Stimulated activated CD4-positive, alpha-beta T cell treated with anti-CD3 and anti-CD28 coated beads, Interleukin-2, amount 100 ng/mL, for 48 hours (primary cell): Measurements from ENCODE around the gene SLC1A4.
"Not testable (repeated sequence)": the region's sequence is repeated elsewhere in the genome, so short reads cannot be mapped to it uniquely, and the experiment has no call there.

Experiments
- DNase-seq, 2 donors: peaks; one replicate each; pipeline ENCODE4 v3.0.0-alpha.2; 2020

SLC1A4 gene

DNA sequence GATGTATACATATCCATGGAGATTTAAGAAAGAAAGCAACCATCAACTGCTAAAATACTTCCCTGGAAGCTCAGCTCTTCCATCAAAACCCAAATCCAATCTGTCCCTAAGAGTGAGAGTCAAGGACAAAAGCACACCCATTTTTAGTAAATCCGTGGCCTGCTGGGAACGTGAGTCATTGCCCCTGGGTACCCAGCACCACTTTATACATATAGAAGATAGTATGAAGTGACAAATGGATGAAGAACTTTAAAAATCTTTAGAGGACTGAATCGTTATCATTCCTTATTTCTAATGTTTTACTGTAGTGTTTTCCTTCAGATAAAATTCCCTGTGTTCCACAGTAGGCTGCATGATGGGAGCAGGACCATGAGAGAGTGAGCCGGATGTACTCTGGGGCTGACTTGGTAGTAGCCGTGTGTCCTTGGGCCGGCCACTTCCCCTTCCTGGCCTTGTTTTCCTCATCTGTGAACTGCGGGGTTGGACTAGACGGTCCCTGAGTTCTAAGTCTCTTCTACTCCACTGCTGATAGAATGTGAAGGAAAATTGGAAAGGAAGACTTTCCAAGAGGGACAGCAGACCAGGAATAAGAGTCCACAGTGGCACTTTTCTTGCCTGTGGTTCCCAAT lies 38.5 kb downstream of the SLC1A4 start:
- no peak for DNase-seq

DNA sequence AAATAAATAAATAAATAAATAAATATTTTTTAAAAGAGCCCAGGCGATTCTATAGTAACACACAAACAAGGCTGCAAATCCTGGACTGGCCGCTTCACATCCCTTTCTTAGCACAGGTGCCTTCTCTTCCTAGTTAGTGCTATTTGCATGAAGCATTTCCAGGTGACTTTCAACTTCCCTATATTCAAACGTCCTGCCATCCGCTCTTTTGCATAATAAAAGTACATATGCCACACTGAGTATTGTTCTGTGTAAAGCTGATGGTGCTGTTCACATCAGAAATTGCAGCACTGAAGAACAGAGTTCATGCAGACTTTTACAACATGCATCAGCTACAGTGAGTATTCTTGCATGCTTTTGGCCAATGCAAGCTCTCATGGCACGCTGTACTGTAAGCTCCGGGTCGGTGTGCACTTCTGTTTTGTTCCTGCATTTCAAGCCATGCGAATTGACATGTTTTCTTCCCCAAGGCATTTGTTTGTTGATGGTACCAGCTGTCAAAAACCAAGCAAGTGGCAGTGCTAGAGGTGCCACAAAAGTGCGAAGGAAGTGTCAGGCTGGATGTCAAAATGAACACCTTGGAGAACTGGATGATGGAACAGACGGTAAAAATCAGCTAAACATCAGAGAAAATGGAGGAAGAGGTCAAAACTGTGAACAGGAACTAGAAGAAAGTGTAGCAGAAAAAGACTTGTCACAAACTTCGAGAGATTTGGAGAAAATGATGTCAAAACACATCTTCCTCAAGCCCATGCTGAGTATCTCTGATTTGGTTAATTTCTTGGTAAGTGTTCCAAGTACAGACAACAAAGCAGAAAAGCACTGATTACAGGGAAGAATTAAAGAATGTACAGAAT lies 41.5 kb downstream of the SLC1A4 start:
- no peak for DNase-seq

- no peak for DNase-seq
These were observed 42.3 kb downstream of the SLC1A4 start for GRCh38 chr2:65031341-65032018.

- no peak for DNase-seq
These were observed 43.1 kb downstream of the SLC1A4 start for GRCh38 chr2:65032019-65032975.

GRCh38 chr2:65033178-65033577 lies 44.0 kb downstream of the SLC1A4 start:
- DNase-seq = no peak

DNA sequence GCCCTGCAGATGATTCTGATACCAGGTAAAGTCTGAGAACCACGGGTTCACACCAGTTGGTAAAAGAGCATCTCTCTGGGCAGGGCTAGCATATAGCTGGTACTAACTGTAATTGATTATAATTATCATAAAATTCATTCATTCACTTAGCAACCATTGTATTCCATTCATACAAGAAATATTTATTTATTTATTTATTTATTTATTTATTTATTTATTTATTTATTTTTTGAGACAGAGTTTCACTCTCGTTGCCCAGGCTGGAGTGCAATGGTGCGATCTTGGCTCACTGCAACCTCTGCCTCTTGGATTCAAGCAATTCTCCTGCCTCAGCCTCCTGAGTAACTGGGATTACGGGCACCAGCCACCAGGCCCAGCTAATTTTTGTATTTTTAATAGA lies 44.5 kb downstream of the SLC1A4 start:
- DNase-seq = not testable (repeated sequence)

DNA sequence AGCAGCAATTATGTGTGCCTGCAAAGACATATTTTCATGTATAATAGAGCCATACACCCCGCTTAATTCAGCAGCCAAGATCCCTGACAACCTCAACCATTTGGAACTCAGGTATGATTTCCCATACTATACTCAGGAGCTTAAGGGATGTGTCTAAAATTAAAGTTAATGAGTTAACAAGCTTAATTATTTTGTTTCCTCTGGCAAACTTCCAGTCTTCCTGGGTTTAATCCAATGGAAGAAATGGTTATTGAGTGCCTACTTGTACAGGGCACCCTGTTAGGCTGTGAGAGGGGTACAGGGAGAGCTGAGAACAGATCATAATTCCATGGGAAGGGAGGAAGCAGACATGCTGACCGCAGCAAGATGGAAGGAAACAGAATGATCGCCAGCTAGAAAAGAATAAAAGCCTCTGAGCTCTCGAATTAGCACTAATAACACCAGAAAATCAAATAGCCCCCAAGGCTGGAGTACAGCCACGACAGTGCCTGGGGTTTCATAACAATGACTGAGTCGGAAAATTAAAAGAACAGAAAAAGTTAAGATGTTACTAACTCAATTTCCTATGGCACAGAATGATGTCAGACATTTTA lies 46.2 kb downstream of the SLC1A4 start:
- DNase-seq = no peak

GRCh38 chr2:65037178-65037577 lies 48.0 kb downstream of the SLC1A4 start:
- no peak for DNase-seq

DNA sequence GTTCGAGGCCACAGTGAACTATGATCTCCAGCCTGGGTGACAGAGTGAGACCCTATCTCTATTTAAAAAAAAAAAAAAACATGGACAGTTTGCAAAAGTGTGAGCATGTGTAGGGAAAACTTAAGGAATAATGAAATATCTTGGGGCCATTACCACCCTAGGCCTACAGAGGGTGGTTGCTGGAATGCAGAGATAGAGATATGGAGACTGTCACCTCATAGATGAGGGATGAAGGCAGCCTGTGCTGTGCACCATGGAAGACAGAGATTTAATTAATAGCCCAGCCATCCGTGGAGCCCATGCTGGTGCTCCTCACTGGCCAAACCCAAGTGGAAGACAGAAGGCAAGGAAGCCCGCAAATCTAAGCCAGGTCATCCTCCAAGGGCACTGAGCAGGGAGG lies 50.4 kb downstream of the SLC1A4 start:
- no peak for DNase-seq

GRCh38 chr2:65040400-65041261 lies 51.4 kb downstream of the SLC1A4 start:
- DNase-seq = peak; percentile 72 to 73

GRCh38 chr2:65043001-65043400 lies 53.8 kb downstream of the SLC1A4 start:
- no peak for DNase-seq

DNA sequence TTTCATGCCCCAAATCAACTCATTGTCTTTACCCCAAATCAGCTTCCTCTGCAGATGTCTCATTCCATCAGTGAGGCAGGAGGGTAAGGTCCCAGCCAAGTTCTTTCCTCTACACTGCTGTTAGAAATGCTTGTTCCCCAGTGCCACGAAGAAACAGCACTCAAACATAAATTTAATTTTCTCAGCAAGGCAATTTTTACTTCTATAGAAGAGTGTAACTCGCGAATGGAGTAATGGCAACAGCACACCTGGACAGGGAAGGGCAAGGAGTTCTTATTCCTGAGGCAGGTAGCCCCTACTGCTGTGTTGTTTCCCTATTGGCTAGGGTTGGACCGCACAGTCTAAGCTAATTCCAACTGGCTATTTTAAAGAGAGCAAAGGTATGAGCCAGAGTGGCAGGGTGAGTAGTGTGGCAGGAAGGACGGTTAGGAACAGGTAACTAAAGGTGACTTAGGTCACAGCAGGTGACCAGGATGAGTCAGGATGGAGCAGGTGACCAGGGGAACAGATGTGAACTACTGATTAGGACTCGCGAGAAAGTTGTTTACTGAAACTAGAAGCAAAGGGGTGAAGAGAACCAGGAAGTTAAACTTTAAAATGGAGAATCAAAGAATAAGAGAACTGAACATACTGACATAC lies 55.0 kb downstream of the SLC1A4 start:
- no peak for DNase-seq

DNA sequence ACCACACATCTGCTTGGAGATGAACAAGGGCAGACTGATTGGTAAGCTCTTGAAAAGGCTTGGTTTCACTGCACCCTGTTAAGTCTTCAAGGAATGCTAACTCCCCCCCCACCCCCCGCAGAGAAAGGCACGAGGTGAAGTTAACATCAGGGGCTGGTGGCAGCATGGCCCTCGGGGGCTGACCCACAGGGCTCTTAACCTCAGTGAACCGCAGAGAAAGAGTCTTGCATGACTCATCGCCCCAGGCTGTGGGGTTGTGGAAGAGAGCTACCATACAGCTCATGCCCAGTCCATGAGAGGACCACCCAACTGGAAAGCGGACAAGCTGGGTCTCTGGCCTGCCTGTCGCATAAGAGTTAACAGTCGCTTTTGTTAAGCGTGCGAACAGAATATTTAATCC lies 56.5 kb downstream of the SLC1A4 start:
- DNase-seq = no peak

DNA sequence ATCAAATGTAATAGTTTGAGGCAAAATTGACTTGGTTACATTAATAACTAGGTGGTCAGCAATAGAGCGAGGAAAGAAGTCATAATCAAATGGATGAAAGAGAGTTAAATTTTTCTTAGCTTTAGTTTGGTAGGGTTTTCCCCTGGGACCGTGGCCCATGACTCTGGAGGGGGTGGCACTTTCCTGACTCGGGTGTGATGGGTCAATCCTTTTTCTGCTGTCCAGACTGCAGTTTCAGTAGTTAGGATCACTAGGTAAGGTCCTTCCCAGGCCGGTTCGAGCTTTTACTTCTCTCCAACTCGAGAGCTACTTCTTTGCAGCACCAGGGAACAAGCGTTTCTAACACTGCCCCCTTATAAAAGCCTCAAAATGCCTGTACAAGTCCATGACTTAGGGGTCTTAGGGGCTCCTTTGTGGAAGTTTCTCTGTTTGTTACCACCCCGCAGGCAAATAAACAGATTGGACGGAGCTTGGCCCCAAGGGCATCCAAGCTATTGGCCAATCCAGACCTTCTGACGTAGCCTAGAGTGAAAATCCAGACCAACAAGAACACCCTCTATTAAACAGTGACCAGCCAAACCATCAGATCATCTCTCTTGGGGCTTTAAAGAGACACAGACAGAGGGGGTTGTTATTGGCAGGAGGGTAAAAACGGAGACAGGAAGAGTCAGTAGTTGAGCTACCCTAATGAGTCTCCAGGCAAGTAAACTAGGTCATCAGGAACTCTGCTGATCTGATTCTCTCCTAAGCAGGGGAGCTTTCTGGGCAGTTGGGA lies 57.6 kb downstream of the SLC1A4 start:
- no peak for DNase-seq

DNA sequence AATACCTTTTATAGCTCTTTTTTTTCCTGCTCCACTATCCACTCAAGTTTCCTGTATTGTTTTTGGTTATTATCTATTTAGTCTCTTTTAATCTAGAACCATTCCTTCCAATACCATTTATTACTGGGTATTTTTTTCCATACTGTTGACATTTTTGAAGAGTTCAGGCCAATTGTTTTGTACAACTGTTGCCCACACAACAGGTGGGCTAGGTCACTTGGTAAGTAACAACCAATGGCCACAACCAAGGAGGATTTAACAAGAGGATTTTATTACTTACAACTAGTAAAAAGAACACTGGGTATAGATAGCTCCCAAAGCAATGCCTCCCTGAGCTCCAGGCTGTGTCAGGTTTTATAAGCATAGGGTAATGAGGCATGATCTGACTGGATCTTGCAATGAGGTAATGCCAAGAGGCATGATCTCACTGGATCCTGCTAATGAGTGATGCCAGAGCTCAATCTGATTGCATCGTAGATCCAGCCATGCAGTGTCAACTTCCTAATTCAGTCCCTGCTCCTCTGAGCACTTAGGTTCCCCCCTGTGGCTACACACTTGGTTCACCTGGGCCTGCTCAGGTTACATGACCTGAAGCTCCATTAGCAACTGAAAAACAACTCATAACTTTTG lies 59.9 kb downstream of the SLC1A4 start:
- DNase-seq = no peak

DNA sequence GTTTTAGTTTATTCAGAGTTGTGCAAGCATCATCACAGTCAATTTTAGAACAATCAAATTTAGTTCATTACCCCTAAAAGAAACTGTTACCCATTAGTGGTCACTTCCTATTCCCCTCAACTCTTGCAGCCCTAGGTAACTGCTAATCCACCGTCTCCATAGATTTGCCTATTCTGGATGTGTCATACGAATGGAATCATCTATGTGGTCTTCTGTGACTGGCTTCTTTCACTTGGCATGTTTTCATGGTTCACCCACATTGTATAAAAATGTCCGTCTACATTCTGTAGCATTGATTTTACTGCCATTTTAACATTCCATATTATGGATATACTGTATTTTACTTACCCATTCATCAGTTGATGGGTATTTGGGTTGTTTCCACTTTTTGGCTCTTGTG lies 61.7 kb downstream of the SLC1A4 start:
- no peak for DNase-seq

DNA sequence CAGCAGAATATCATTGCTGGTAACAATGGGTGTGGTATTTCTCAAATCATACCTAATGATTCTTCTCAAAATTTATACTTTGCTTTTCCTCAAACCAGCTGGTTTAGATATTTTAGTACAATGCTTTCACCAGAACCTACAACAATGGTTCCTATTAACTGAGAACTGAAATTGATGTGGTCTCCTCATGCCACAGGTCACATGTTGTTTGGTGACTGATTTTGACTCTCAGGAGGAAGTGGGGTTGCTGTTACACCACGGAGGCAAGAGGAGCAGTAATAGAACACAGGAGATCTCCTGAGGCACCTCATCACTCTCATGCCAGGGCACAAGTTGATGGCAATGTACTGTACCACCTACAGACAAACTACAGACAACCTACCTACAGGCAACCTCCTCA lies 64.0 kb downstream of the SLC1A4 start:
- no peak for DNase-seq

GRCh38 chr2:65054749-65055421 lies 65.7 kb downstream of the SLC1A4 start:
- DNase-seq = no peak
